ENCODE data around the gene DUSP22. TPM values are rescaled to one million over a fixed set of nuclear protein-coding genes. Genes with fewer than 3 reads are reported as not detected.

Gene DUSP22
- total RNA-seq, 1 experiment from 2014 or later, result 10.5 TPM

GRCh38 chr6:337805-338368 is 45.6 kb downstream of the DUSP22 start:
- DNase-seq (ENCODE audit: low read depth), result no peak

- no peak for DNase-seq (ENCODE audit: low read depth)
Measured at GRCh38 chr6:338815-339262, 46.6 kb downstream of the DUSP22 start.

- DNase-seq (ENCODE audit: low read depth), result no peak
Measured at GRCh38 chr6:339480-339879, 47.2 kb downstream of the DUSP22 start.

GRCh38 chr6:340186-340955 is 48.1 kb downstream of the DUSP22 start:
- DNase-seq (ENCODE audit: low read depth), result no peak

- DNase-seq (ENCODE audit: low read depth), result no peak
Measured at GRCh38 chr6:340991-341827, 48.9 kb downstream of the DUSP22 start.

- no peak for DNase-seq (ENCODE audit: low read depth)
Measured at GRCh38 chr6:341914-342831, 49.9 kb downstream of the DUSP22 start.

GRCh38 chr6:342832-343179 is 50.5 kb downstream of the DUSP22 start:
- DNase-seq (ENCODE audit: low read depth), result no peak

GRCh38 chr6:343226-343935 is 51.1 kb downstream of the DUSP22 start:
- DNase-seq (ENCODE audit: low read depth), result no peak

GRCh38 chr6:343960-344815 is 51.9 kb downstream of the DUSP22 start:
- DNase-seq (ENCODE audit: low read depth), result no peak

GRCh38 chr6:344816-345340 is 52.6 kb downstream of the DUSP22 start:
- no peak for DNase-seq (ENCODE audit: low read depth)

GRCh38 chr6:345747-346385 is 53.6 kb downstream of the DUSP22 start:
- DNase-seq (ENCODE audit: low read depth), result no peak

GRCh38 chr6:346386-347030 is 54.2 kb downstream of the DUSP22 start:
- DNase-seq (ENCODE audit: low read depth), result peak; percentile 28

GRCh38 chr6:347232-347631 is 54.9 kb downstream of the DUSP22 start:
- no peak for DNase-seq (ENCODE audit: low read depth)

- DNase-seq (ENCODE audit: low read depth), result no peak
Measured at GRCh38 chr6:347951-348859, 55.9 kb downstream of the DUSP22 start.

GRCh38 chr6:348860-349396 is 56.6 kb downstream of the DUSP22 start:
- no peak for DNase-seq (ENCODE audit: low read depth)

- no peak for DNase-seq (ENCODE audit: low read depth)
Measured at GRCh38 chr6:349491-349921, 57.2 kb downstream of the DUSP22 start.

- no peak for DNase-seq (ENCODE audit: low read depth)
Measured at GRCh38 chr6:350371-350770, 58.1 kb downstream of the DUSP22 start.

Data from RPMI7951 (cell line).